GM18508 (cell line): ENCODE results near the gene STYXL2.

Experiments used
- ATAC-seq: cut with Tn5 transposase; IDR thresholded peaks from one replicate; pipeline ENCODE4 v1.9.1; 2021; ENCODE audit warnings: moderate number of reproducible peaks; ENCODE audit not compliant: insufficient read depth, unreplicated experiment

STYXL2 gene

GRCh38 chr1:167105271-167106118, 11.6 kb downstream of the STYXL2 start:
- no peak for ATAC-seq

- no peak for ATAC-seq
These were observed 12.2 kb downstream of the STYXL2 start for GRCh38 chr1:167106119-167106461.

- ATAC-seq, result no peak
These were observed 13.6 kb downstream of the STYXL2 start for GRCh38 chr1:167107456-167107855.

- no peak for ATAC-seq
These were observed 15.2 kb downstream of the STYXL2 start for GRCh38 chr1:167109125-167109524.

GRCh38 chr1:167110586-167110985, 16.7 kb downstream of the STYXL2 start:
- no peak for ATAC-seq

GRCh38 chr1:167111868-167112709, 18.2 kb downstream of the STYXL2 start:
- ATAC-seq, result no peak

- no peak for ATAC-seq
These were observed 20.9 kb downstream of the STYXL2 start for GRCh38 chr1:167114725-167115124.

- no peak for ATAC-seq
These were observed 21.8 kb downstream of the STYXL2 start for GRCh38 chr1:167115655-167116054.

GRCh38 chr1:167116174-167116573, 22.3 kb downstream of the STYXL2 start:
- no peak for ATAC-seq

GRCh38 chr1:167117225-167117624, 23.4 kb downstream of the STYXL2 start:
- no peak for ATAC-seq

- ATAC-seq, result no peak
These were observed 24.3 kb downstream of the STYXL2 start for GRCh38 chr1:167118188-167118587.

- ATAC-seq, result no peak
These were observed 25.8 kb downstream of the STYXL2 start for GRCh38 chr1:167119696-167120095.

GRCh38 chr1:167120899-167121298, 27.0 kb downstream of the STYXL2 start:
- no peak for ATAC-seq

- ATAC-seq, result no peak
These were observed 27.7 kb downstream of the STYXL2 start for GRCh38 chr1:167121375-167122120.

- no peak for ATAC-seq
These were observed 28.2 kb downstream of the STYXL2 start for GRCh38 chr1:167122121-167122480.

- no peak for ATAC-seq
These were observed 28.7 kb downstream of the STYXL2 start for GRCh38 chr1:167122568-167122967.

GRCh38 chr1:167126317-167126716, 32.4 kb downstream of the STYXL2 start:
- no peak for ATAC-seq

- no peak for ATAC-seq
These were observed 32.9 kb downstream of the STYXL2 start for GRCh38 chr1:167126811-167127210.

- ATAC-seq, result no peak
These were observed 33.4 kb downstream of the STYXL2 start for GRCh38 chr1:167127236-167127635.

- no peak for ATAC-seq
These were observed 33.8 kb downstream of the STYXL2 start for GRCh38 chr1:167127661-167128060.
